Large intestine (tissue), 12 donors: Measurements from ENCODE around the gene EFCAB10. TPM values are rescaled to one million over a fixed set of nuclear protein-coding genes. Genes with fewer than 3 reads are reported as not detected.

Experiments
- DNase-seq, 2 donors: peaks; one replicate each; pipeline versions ENCODE4 v3.0.0 to v3.0.0-alpha.2; 2013
- H3K27ac ChIP-seq: one replicate; pipeline ENCODE4 v1.5.1; 2013; ENCODE audit warnings: low read length
- H3K27me3 ChIP-seq: 2 replicates; pipeline ENCODE4 v1.6.1; 2013; ENCODE audit warnings: low read length; ENCODE audit not compliant: control insufficient read depth, insufficient read depth
- H3K36me3 ChIP-seq: 2 replicates; pipeline ENCODE4 v1.6.1; 2013; ENCODE audit warnings: low read length; ENCODE audit not compliant: control insufficient read depth, insufficient read depth
- H3K4me1 ChIP-seq: one replicate; pipeline ENCODE4 v1.6.1; 2013; ENCODE audit warnings: low read length; ENCODE audit not compliant: control insufficient read depth, insufficient read depth
- H3K4me3 ChIP-seq: one replicate; pipeline ENCODE4 v1.5.1; 2013; ENCODE audit warnings: low read length
- H3K9me3 ChIP-seq: one replicate; pipeline ENCODE4 v1.6.1; 2013; ENCODE audit warnings: mild to moderate bottlenecking, low read depth, low read length, moderate library complexity; ENCODE audit not compliant: control insufficient read depth
- WGBS: methylation state at CpG from one replicate; pipeline ENCODE4 v1.1.5; 2013; ENCODE audit warnings: low lambda C conversion rate; ENCODE audit not compliant: insufficient coverage; 5-methylcytosine and 5-hydroxymethylcytosine counted together
- long read RNA-seq, 11 donors: transcript quantifications; one replicate each; lab custom pipeline, GENCODE V29; 2026
- polyA plus RNA-seq: library from polyadenylated mRNA; unstranded; fragments of 120-200 nt; gene quantifications from one replicate; pipeline ENCODE4 v1.2.1, GENCODE V29; 2013

Gene EFCAB10, protein sequence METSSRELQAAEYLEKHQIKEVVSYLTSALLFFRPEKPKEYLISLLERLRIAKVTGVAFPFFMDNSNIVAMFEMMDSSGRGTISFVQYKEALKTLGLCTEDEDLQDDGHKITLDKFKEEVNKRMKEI
- polyA plus RNA-seq, result 1.4 TPM
- long read RNA-seq, donor 1, result 0 reads
- long read RNA-seq, donor 2, result 0 reads
- long read RNA-seq, donor 3, result 0 reads
- long read RNA-seq, donor 4, result 0 reads
- long read RNA-seq, donor 5, result 0 reads
- long read RNA-seq, donor 6, partial matches to known transcripts, result 8 of 8 reads
- long read RNA-seq, donor 6, other reads (novel, unspliced or antisense), result 0 of 8 reads
- long read RNA-seq, donor 7, result 0 reads
- long read RNA-seq, donor 8, partial matches to known transcripts, result 5 of 5 reads
- long read RNA-seq, donor 8, other reads (novel, unspliced or antisense), result 0 of 5 reads
- long read RNA-seq, donor 9, result 0 reads
- long read RNA-seq, donor 10, result 0 reads
- long read RNA-seq, donor 11, result 0 reads

DNA sequence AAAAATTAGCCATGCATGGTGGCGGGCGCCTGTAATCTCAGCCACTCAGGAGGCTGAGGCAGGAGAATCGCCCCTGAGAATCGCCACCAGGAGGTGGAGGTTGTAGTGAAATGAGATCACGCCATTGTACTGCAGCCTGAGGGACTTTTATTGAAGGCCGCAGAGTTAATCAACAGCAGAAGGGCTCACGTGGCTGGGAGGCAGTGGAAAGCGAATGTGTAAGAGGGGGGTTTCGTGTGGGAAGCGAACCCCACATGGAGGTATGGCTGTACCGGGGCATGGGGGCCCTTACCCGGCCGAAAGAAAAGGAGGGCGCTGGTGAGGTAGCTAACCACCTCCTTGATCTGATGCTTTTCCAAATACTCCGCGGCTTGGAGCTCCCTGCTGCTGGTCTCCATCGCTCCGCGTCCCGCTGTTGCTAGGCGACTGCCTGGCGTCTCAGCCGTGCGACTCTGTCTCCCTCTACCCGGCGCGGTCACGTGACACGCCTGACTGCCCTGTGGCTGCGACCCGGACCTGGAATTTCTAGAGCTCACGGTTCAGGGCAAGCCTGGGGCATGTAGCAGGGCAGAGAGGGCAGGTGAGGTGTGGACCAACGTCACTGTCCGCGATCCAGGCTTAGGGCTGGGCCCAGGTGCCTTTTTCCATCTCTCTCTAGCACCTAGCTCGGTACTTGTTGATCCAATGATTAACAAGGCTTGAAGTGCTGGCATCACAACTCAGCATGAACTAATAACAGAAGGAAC lies at the start of gene EFCAB10:
EFCAB10 (minus strand) TSS at position 428 of the 746 bp plus-strand sequence; CDS start at position 398, 30 bp downstream.
- Histone ChIP-seq H3K36me3 (no peaks in the 10 kb centered on the region), H3K4me1 (no peaks in the 10 kb centered on the region), H3K4me3 (peak within 1 kb of the TSS; percentile 33), H3K27ac (no peak within 1 kb of the TSS), H3K27me3 (peaks cover 2% of the 10 kb centered on the region), H3K9me3 (peaks cover 5% of the 10 kb centered on the region)
- WGBS, result 7% methylated on average over 5 of the region's 36 CpGs
- peak; percentile 54 to 85 for DNase-seq

DNA sequence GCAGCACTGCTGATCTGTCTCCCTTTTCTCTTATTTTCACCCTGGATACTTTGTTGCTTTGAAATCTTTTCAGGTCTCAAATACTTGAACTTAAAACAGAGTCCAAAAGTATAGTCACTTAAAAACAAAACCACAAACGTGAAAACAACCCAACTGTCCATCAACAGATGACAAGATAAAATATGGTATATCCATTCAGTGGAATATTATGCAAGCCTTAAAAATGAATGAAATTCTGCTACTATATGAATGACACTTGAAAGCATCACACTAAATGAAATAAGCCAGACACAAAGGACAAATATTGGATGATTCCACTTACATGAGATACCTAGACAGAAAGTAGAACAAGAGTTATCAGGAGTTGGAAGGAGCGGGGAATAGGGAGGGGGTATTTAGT lies 44.7 kb upstream of the EFCAB10 start:
- H3K9me3 ChIP-seq, result peaks cover 3% of the 10 kb centered on the region
- WGBS, result 70% methylated on average over 2 of the region's 2 CpGs
- H3K4me1 ChIP-seq, result no peaks in the 10 kb centered on the region
- peaks cover 26% of the 10 kb centered on the region for H3K36me3 ChIP-seq
- no peak overlapping the region for H3K4me3 ChIP-seq
- no peak overlapping the region for H3K27ac ChIP-seq
- DNase-seq, result no peak
- no peaks in the 10 kb centered on the region for H3K27me3 ChIP-seq

DNA sequence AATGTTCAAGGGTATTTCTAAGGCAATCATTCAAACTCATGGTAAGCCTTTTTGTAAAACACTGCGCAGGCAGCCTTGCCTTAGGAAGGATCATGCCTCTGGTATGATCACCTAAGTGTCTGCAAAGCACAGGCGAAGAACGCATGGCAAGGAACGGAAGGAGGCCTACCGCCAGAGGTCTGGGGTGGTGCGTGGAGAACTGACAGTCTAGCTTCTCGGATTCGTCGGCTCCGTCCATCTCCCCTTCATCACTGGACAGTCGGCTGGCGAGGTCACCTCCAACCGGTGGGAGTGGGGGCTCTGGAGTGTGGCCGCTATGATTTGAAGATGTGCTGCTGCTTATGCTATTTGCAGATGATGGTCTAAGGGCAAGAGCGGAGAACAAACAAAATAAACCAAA lies 42.6 kb upstream of the EFCAB10 start:
- no CpG with 5 or more reads among the region's 15 CpGs for WGBS
- Histone ChIP-seq H3K27ac (no peak overlapping the region), H3K9me3 (peaks cover 3% of the 10 kb centered on the region), H3K4me3 (no peak overlapping the region), H3K4me1 (no peaks in the 10 kb centered on the region), H3K27me3 (no peaks in the 10 kb centered on the region), H3K36me3 (peaks cover 32% of the 10 kb centered on the region)
- DNase-seq, result no peak

DNA sequence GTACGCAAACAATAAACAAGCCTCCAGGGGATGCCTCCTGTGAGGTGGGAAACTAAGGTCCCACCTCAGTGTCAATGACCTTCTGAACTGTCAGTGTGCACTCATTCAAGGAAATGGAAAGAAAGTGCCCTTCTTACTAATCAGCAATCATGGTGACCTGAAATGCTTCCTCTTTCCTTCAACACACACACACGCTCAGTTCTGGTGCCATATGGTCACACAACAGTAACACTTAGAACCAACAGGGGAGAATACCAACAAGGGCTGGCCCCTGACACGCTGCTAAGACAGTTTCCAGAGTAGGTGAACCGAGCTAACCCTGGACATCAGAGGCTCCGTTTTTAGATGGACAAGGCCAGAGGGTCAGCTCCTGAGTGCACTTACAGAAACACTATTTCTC lies 42.1 kb upstream of the EFCAB10 start:
- Histone ChIP-seq H3K4me1 (no peaks in the 10 kb centered on the region), H3K27ac (no peak overlapping the region), H3K27me3 (no peaks in the 10 kb centered on the region), H3K9me3 (peaks cover 3% of the 10 kb centered on the region), H3K36me3 (peaks cover 37% of the 10 kb centered on the region), H3K4me3 (no peak overlapping the region)
- no CpG with 5 or more reads among the region's 5 CpGs for WGBS
- no peak for DNase-seq

DNA sequence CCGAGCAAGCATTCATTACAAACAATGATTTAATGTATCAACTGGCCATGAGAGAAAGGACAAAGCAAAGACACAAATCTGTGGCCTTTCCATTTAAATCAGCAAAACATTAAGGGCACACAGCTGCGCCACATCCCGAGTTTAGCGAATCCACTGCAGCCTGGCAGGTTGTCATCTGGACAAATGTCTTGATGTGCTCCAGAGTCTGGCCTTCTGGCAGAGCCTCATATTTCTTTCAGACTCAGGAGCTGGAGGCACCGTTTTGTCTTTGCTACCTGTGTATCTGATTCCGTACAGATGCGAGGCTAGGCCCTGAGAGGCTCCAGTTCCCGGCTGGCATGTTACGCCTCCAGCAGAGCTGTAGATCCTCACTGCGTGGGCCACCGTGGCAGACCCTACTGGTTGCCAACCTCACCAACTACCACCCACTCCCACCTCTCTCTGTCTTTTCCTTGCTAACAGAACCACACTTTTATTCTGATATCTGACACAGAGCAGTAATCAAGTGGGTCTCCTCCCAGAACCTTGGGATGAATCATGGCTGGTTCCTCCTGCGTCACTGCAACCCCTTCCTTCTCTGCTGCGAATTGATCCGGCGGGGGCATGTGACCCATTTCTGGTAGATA lies 40.9 kb upstream of the EFCAB10 start:
- Histone ChIP-seq H3K27ac (no peak overlapping the region), H3K9me3 (peaks cover 3% of the 10 kb centered on the region), H3K36me3 (peaks cover 47% of the 10 kb centered on the region), H3K4me1 (no peaks in the 10 kb centered on the region), H3K27me3 (no peaks in the 10 kb centered on the region), H3K4me3 (no peak overlapping the region)
- WGBS, result no CpG with 5 or more reads among the region's 15 CpGs
- DNase-seq, result no peak

DNA sequence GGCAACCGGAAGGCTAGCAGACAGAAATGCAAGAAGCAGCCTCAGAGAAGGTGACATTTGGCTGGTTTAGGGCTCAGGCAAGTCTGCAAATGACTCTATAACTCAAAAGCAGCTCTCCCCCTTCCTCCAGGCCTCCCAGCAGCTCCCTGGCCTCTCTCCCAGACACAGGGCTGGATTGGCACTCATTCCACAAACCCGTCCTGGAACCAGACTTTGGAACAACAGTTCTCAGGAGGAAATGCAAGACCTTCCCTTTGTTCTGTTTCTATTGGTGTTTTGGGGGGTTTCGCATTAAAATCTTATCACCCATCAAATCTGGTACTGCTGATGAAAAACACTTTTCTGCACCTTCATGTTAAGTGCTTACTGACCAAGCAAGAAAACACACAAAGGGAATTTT lies 40.3 kb upstream of the EFCAB10 start:
- peak in 1 of 2 donors; percentile 7 for DNase-seq
- H3K27me3 ChIP-seq, result no peaks in the 10 kb centered on the region
- 100% methylated on average over 1 of the region's 3 CpGs for WGBS
- peaks cover 3% of the 10 kb centered on the region for H3K9me3 ChIP-seq
- no peak overlapping the region for H3K4me3 ChIP-seq
- no peak overlapping the region for H3K27ac ChIP-seq
- peaks cover 49% of the 10 kb centered on the region for H3K36me3 ChIP-seq
- no peaks in the 10 kb centered on the region for H3K4me1 ChIP-seq

DNA sequence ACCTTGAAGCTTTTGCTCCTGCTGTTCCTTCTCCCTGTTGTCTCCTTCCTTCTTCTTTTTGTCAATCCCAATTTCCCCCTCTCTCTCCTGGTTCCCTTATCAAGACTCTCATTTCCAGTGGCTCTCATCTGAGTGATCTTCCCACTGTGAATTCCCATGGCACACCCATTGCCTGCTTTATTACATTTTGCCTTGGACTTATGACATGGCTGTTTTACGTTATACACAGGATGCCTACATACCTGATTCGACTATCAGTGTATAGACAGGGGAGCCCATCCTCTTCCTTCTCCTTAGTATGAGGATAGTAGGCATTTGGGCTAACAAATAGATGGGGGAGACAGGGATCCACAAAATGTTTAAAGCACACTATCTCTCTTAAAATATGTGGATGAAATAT lies 39.9 kb upstream of the EFCAB10 start:
- Histone ChIP-seq H3K27ac (no peak overlapping the region), H3K27me3 (no peaks in the 10 kb centered on the region), H3K4me1 (no peaks in the 10 kb centered on the region), H3K9me3 (peaks cover 2% of the 10 kb centered on the region), H3K4me3 (no peak overlapping the region), H3K36me3 (peaks cover 53% of the 10 kb centered on the region)
- no peak for DNase-seq
- 30% methylated on average over 2 of the region's 2 CpGs for WGBS

DNA sequence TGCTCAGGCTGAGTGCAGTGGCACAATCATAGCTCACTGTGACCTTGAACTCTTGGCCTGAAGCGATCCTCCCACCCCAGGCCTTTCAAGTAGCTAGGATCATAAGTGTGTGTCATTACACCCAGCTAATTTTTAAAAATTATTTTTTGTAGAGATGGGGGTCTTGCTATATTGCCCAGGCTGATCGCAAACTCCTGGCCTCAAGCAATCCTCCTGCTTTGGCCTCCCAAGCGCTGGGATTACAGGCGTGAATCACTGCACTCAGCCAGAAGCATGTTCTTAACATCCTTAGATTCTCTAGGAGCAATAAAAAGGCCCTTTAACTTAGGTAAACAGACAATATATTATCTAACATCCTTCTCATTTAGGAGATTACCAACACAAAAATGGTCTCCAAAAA lies 38.3 kb upstream of the EFCAB10 start:
- no peaks in the 10 kb centered on the region for H3K9me3 ChIP-seq
- no peaks in the 10 kb centered on the region for H3K4me1 ChIP-seq
- DNase-seq, result no peak
- H3K27ac ChIP-seq, result no peak overlapping the region
- peaks cover 68% of the 10 kb centered on the region for H3K36me3 ChIP-seq
- WGBS, result no CpG with 5 or more reads among the region's 4 CpGs
- no peaks in the 10 kb centered on the region for H3K27me3 ChIP-seq
- H3K4me3 ChIP-seq, result no peak overlapping the region

DNA sequence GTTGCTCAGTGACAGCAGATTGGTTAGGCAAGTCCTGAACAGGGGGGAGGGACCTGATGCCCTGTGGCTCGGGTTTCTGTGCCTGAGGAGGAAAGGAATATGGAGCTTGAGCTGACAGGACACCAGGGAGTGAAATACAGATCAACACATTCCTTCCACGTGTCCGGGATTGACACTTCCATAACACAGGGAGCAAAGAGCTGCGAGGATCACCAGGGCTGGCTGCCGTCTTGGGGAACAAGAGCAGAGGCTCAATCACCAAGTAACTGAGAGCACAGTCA lies 36.7 kb upstream of the EFCAB10 start:
- DNase-seq, result no peak
- Histone ChIP-seq H3K36me3 (peaks cover 71% of the 10 kb centered on the region), H3K4me3 (no peak overlapping the region), H3K27ac (no peak overlapping the region), H3K9me3 (no peaks in the 10 kb centered on the region), H3K27me3 (no peaks in the 10 kb centered on the region), H3K4me1 (no peaks in the 10 kb centered on the region)
- WGBS, result no CpG with 5 or more reads among the region's 5 CpGs

DNA sequence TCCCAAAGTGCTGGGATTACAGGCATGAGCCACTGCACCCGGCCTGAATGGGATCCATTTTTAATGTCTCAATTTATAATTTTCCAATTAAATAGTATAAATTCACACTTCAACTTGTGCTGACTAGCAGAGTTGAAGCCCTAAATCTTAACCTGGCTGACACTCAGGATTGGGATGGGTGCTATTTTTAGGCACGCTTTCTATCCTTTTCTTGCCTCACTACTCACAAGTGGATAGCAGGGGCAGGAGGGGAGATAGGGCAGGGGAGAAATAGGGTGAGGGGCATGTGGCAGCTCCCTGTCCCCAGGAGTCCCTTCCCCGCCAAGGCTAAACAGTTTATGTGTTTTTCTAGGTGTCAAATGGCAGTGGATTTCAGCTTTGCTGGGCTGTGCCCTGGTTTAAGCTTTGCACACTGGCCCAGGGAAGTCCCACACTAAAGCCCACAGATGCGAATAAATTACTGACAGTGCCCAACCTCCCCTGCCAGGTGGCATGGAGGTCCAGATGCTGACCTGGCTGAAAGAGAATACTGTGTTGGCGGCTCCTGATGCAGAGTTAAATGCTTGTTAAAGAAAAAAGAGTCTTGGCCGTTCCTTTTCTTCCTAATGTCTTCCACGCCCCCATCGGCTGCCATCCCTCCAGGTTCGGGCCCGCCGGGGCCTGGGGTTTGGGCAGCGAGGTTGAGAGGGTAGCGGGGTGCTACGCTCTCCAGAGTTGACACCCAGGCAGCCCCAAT lies 36.2 kb upstream of the EFCAB10 start:
- WGBS, result no CpG with 5 or more reads among the region's 14 CpGs
- peaks cover 71% of the 10 kb centered on the region for H3K36me3 ChIP-seq

More for the DNA sequence above, 36.2 kb upstream of the EFCAB10 start:
- H3K4me1 ChIP-seq, result no peaks in the 10 kb centered on the region
- H3K9me3 ChIP-seq, result no peaks in the 10 kb centered on the region
- no peaks in the 10 kb centered on the region for H3K27me3 ChIP-seq
- H3K27ac ChIP-seq, result no peak overlapping the region
- no peak overlapping the region for H3K4me3 ChIP-seq
- no peak for DNase-seq
